Measurements from ENCODE around the gene ANKUB1.
A peak's percentile ranks its signal among the peaks of the same experiment; 100 is the strongest.

Gene ANKUB1

DNA sequence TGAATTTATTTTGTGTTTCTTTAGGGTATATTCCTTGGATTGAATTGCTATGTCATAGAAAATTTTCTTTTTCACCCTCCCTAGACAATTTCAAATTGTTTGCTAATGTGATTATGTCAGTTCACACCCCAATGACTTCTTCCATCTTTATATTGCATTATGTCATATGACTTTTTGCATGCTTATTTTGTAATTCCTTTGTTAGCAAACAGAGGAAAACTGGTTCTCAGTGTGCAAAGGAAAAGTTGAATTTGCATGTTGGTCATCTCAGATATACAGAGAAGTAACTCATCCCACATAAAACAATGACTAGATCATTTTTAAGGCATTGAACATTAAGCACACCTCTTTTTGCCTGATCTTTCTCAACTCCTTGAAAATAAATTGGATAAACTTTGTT, 17.3 kb upstream of the ANKUB1 start:
- DNase-seq (ENCODE audit: low read depth): no peak

GRCh38 chr3:149808209-149808829, 16.0 kb upstream of the ANKUB1 start:
- peak; percentile 53 for DNase-seq (ENCODE audit: low read depth)

DNA sequence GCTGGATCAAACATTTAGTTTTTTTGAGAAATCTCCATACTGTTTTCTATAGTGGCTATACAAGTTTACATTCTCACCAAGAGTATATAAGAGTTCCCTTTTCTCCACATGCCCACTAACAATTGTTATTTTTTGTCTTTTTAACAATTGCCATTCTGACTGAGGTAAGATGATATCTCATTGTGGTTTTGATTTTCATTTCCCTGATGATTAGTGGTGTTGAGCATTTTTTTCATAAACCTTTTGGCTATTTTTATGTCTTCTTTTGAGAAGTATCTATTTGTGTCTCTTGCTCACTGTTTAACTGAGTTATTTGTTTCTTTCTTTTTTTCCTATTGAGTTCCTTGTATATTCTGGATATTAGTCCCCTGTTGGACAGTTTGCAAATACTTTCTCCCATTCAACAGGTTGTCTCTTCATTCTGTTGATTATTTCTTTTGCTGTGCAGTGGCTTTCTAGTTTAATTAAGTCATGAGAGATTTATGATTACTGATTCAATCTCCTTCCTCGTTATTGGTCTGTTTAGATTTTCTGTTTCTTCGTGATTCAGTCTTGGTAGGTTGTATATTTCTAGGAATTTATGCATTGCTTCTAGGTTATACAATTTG, 13.9 kb upstream of the ANKUB1 start:
- DNase-seq (ENCODE audit: low read depth): no peak

GRCh38 chr3:149801639-149802038, 9.3 kb upstream of the ANKUB1 start:
- no peak for DNase-seq (ENCODE audit: low read depth)

DNA sequence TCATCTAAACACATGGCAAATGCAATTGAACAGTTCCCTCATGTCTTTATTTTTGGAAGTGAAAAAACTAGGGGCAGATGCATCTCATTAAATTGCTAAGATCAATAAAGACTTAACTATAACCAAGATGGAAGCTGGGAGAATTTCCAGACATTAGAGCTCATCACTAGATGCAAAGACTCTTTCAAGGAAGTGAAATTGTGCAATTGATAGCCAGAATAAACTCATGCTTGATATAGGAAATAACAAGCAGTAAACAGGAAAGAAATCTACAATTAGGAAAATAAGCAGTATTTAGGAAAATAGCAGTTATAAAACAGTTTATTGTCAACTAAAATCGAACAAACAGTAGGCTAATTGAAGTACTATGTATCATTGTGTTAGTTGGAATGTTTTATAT, 8.8 kb upstream of the ANKUB1 start:
- DNase-seq (ENCODE audit: low read depth): no peak

DNA sequence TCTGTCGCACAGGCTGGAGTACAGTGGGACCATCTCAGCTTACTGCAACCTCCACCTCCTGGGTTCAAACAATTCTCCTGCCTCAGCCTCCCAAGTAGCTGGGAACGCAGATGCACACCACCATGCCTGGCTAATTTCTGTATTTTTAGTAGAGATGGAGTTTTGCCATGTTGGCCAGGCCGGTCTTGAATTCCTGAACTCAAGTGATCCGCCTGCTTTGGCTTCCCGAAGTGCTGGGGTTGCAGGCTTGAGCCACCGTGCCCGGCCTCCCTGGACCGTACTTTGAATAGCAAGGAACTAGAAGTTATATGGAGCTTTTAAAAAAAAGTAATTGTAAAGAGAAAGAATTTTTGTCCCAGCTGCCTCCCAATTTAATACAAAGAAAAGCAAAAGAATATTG, 8.3 kb upstream of the ANKUB1 start:
- no peak for DNase-seq (ENCODE audit: low read depth)

DNA sequence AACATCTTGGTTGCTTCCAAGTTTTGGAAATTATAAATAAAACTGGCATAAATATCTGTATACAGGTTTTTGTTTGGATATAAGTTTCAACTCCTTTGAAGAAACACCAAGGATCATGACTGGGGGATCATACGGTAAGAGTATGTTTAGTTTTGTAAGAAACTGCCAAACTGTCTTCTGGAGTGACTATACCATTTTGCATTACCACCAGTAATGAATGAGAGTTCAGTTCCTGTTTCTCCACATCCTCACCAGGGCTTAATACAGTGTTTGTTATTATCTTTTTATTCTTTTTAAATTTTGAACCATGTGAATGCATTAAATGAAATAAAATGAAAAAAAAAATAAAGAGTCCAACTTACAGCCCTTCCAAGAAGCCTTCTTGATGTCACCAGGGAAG, 3.7 kb upstream of the ANKUB1 start:
- no peak for DNase-seq (ENCODE audit: low read depth)

GRCh38 chr3:149790698-149791097, 1.7 kb downstream of the ANKUB1 start:
- no peak for DNase-seq (ENCODE audit: low read depth)

GRCh38 chr3:149790268-149790667, 2.1 kb downstream of the ANKUB1 start:
- no peak for DNase-seq (ENCODE audit: low read depth)

- DNase-seq (ENCODE audit: low read depth): no peak
These were observed 8.2 kb downstream of the ANKUB1 start for GRCh38 chr3:149784064-149784704.

DNA sequence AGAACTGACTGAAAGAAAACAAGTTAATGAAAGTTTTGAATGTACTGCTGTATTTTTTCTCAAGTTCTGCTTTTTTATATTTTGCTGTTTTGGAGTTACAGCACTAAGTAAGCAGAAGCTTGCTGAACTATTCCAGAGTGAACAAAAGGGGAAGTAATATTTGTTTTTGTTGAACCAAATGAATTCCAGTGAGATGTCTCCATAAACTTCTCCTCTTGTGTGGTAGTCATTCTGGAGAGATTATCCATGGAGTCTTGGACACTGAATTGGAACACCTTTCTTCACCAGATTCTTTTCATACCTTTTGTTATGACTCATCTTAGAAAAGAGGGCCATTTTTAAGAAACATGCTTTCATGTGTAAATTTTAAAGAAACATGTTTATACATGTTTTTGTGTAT, 8.8 kb downstream of the ANKUB1 start:
- no peak for DNase-seq (ENCODE audit: low read depth)

- no peak for DNase-seq (ENCODE audit: low read depth)
These were observed 10.6 kb downstream of the ANKUB1 start for GRCh38 chr3:149781741-149782140.

GRCh38 chr3:149781211-149781610, 11.1 kb downstream of the ANKUB1 start:
- no peak for DNase-seq (ENCODE audit: low read depth)

GRCh38 chr3:149777414-149778214, 14.7 kb downstream of the ANKUB1 start:
- DNase-seq (ENCODE audit: low read depth): no peak

DNA sequence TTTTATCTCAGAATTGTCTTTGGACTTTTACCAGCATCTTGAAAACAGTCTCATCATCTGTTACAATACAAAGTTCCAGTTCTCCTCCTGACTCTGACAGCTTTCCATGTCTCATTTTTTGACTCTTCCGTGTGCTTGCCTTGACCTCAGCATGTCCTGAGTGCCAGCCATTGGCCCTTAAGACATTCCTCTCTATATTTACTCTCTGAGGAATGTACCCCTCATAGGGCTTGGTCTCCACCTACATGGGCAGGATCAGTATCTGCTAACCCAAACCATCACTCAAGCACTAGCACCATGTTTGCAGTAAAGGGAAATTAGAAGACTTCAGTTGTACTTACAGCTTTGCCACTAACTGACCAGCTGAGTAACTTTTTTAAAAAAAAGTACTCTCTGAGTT, 16.2 kb downstream of the ANKUB1 start:
- DNase-seq (ENCODE audit: low read depth): no peak

DNA sequence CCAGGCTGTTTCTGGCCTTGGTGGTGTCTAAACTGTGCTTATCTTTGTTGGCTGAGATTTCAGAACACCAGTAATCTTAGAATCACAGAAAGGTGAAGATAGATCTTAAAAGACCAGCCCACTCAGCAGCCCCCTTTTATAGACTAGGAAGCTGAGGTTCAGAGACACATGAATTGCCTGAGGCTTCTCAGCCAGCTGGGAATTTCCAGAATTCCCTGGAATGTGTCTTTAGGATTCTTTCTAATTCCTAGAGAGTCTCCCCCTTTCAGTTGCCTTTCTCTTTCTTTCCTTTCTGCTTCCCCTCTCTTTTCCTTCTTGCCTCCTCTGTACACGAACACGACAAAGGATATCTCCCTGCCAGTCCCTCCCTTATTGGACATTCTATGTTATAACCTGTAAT, 19.5 kb downstream of the ANKUB1 start:
- DNase-seq (ENCODE audit: low read depth): no peak

GRCh38 chr3:149771652-149772271, 20.6 kb downstream of the ANKUB1 start:
- peak; percentile 23 for DNase-seq (ENCODE audit: low read depth)

DNA sequence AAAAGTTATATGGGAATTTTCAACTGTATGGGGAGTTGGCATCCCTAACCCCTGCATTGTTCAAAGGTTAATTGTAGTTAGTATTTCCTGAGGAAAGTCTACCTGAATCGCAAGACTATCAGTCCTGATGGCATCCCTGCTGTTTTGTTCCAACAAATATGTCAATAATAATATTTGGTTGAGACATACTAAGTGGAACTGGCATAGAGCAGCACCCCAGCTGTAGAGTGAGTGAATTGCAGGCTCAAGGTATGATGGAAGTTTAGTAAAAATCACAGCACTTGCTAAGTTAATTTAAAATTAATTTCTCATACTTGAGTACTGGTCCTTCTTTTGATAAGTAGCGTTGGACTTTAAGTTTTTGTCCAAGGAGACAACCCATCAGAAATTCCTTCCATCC, 22.1 kb downstream of the ANKUB1 start:
- no peak for DNase-seq (ENCODE audit: low read depth)

DNA sequence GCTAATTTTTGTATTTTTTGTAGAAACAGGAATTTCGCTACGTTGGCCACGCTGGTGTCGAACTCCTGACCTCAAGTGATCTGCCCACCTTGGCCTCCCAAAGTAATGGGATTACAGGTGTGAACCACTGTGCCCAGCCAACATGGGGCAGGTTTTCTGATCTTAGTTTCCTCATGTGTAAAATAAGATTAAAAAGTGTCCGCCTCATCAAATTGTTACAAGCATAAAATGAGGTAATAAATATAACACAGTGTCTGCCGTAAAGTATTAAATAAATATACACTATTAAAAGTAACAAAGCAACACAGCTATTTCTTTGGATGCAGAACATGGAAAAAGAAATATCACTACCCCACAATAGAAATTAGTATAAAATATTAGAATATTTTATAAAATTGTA, 23.6 kb downstream of the ANKUB1 start:
- DNase-seq (ENCODE audit: low read depth): no peak

DNA sequence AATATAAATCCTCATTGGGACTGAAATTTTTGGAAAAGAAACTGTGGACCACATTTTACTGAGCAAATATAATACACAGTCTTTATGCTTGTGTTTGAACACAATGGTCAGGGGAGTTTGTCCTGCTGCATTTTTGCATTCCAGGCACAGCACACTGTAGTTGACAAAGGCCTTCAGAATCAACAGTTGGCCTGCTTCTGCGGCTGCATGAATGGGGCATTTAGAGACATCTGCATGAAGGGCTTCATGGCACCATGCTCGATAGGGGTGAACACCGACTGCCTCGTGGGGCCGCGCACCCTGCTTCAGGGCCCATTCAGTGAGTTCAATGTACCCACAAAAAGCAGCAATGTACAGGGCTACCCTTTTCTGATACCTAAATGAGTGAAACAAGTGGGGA, 24.6 kb downstream of the ANKUB1 start:
- DNase-seq (ENCODE audit: low read depth): no peak

DNA sequence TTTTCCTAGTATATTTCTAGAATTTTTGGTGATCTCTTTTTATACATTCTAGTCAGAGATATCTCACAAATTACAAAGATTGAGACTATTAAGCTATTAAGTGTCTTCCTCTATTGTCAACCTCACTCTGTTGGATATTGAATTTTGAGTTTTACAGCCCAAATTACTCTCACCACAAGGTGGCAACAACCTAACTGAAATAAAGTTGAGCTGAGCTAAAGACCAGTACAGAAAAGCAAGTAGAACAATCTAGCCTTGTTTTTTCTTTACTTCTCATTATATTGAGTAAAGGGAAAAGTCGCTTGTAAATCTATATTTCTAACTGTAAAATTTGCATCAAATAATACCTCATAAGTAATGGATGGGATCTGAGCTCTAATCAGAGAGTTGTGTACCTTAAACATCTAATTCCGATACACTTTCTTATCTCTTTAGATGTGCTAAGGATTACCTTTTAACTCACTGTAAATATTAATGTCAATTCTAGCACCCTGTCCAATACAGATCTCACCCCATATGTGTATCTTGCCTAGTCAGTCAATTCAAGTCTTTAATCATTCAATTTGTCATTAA, 26.5 kb downstream of the ANKUB1 start:
- DNase-seq (ENCODE audit: low read depth): no peak

DNA sequence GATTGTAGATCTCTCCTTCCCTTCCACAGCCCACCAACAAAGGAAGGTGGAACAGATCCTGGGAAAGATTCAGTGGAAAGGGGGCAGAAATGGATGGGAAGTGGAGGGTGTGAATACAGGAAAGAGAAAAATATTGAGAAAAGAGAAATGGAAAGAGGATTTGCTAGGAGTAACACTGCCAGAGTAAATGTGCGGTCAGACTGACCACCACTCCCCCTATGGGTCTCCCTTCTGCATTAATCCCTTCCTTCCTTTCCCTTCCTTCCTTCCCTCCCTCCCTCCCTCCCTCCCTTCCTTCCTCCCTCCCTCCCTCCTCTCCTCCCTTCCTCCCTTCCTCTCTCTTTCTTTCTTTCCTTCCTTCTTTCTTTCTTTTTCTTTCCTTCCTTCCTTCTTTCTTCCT, 28.1 kb downstream of the ANKUB1 start:
- no peak for DNase-seq (ENCODE audit: low read depth)

Data from activated T-cell treated with anti-CD3 and anti-CD28 coated beads for 24 hours (primary cell).